HL-60 (cell line): ENCODE measurements around the gene ZBTB2.

Experiments used
- CTCF ChIP-seq: IDR thresholded peaks from one replicate; pipeline ENCODE4 v1.5.1; 2011; ENCODE audit warnings: low read length, control low read depth, inconsistent platforms; ENCODE audit not compliant: insufficient read depth
- GABPA ChIP-seq: IDR thresholded peaks from 2 replicates; pipeline ENCODE4 v1.6.1; 2012; ENCODE audit warnings: low read depth
- POLR2AphosphoS5 ChIP-seq: IDR thresholded peaks from 2 replicates; pipeline ENCODE4 v1.6.1; 2012; ENCODE audit warnings: low read depth
- TF ChIP-seq, protein P1 (sequence below): IDR thresholded peaks from 2 replicates; pipeline ENCODE4 v1.6.1; 2012; ENCODE audit warnings: low read depth; ENCODE audit not compliant: insufficient replicate concordance

DNA sequence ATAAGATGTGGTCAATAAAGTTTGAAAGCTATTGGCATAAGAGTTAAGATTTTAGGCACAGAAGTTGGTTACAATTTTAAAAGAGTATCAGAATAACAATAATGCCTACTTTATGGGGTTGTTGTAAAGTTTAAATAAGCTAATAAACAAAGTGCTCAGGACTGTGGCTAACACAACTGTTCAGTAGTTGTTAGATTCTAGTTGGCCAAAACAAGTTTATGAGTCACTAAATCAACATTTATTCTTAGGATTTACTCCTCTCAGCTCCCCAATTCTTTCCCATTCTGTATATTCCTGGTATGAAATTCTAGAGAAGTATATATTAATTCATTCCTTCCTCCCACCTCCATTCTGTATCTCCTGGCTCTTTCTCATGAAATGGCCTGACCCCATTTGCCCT is 46.0 kb upstream of the ZBTB2 start:
- TF ChIP-seq CTCF (no peak), GABPA (no peak), POLR2AphosphoS5 (no peak)
- TF ChIP-seq, protein P1, sequence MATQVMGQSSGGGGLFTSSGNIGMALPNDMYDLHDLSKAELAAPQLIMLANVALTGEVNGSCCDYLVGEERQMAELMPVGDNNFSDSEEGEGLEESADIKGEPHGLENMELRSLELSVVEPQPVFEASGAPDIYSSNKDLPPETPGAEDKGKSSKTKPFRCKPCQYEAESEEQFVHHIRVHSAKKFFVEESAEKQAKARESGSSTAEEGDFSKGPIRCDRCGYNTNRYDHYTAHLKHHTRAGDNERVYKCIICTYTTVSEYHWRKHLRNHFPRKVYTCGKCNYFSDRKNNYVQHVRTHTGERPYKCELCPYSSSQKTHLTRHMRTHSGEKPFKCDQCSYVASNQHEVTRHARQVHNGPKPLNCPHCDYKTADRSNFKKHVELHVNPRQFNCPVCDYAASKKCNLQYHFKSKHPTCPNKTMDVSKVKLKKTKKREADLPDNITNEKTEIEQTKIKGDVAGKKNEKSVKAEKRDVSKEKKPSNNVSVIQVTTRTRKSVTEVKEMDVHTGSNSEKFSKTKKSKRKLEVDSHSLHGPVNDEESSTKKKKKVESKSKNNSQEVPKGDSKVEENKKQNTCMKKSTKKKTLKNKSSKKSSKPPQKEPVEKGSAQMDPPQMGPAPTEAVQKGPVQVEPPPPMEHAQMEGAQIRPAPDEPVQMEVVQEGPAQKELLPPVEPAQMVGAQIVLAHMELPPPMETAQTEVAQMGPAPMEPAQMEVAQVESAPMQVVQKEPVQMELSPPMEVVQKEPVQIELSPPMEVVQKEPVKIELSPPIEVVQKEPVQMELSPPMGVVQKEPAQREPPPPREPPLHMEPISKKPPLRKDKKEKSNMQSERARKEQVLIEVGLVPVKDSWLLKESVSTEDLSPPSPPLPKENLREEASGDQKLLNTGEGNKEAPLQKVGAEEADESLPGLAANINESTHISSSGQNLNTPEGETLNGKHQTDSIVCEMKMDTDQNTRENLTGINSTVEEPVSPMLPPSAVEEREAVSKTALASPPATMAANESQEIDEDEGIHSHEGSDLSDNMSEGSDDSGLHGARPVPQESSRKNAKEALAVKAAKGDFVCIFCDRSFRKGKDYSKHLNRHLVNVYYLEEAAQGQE = no peak
